Measurements from ENCODE around the gene ARRB1. TPM values are rescaled to one million over a fixed set of nuclear protein-coding genes. Genes with fewer than 3 reads are reported as not detected.

Gene ARRB1
- total and polyA plus RNA-seq, 10 of the 15 experiments (the other 5 are each of a cell fraction or from before 2014, with no cell fraction given): 0.39 to 12.9 (median 1.7) TPM

DNA sequence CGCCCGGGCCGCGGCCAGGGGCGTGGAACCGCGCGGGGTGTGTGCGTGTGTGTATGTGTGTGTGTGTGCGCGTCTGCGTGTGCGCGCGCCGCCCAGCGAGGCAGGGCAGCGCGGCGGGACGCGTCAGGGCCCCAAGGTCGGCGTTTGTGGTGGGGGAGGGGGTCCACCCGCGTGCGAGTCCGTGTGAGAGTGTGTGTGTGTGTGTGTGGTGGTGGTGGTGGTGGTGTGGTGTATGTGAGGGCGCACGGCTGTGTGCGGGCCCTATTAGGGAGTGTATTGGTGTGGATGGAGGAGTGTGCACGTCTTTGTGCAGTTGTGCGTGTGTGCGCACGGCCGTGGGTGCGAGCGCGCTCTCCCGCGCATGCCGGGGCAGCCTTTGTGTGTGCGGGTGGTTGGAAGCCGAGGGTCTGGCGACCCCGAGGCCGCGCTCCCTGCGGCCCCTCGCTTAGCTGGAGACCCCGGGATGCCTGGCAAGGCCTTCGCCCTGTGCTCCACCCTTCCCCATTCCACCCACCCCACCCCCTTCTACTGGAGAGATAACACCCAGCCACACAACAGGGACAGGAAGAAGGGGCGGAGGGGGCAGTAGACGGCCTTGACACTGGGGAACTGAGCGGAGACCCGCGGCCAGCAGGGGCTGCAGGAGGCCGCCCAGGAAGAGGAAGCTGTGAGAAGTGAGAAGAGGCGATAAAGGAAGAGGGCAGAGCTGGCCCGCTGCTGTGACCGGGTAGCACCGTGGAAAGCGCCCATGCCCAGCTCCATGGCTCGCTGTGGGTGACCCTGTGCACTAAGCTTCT, 528 bp upstream of the ARRB1 start (continued):
- TF ChIP-seq TCF12 (IDR thresholded peaks at IDR 0.05; ENCODE audit: low read depth, low read length): 0 out of 2 replicates have a peak, but pooled peaks have one; percentile 5
- TF ChIP-seq, protein P1, sequence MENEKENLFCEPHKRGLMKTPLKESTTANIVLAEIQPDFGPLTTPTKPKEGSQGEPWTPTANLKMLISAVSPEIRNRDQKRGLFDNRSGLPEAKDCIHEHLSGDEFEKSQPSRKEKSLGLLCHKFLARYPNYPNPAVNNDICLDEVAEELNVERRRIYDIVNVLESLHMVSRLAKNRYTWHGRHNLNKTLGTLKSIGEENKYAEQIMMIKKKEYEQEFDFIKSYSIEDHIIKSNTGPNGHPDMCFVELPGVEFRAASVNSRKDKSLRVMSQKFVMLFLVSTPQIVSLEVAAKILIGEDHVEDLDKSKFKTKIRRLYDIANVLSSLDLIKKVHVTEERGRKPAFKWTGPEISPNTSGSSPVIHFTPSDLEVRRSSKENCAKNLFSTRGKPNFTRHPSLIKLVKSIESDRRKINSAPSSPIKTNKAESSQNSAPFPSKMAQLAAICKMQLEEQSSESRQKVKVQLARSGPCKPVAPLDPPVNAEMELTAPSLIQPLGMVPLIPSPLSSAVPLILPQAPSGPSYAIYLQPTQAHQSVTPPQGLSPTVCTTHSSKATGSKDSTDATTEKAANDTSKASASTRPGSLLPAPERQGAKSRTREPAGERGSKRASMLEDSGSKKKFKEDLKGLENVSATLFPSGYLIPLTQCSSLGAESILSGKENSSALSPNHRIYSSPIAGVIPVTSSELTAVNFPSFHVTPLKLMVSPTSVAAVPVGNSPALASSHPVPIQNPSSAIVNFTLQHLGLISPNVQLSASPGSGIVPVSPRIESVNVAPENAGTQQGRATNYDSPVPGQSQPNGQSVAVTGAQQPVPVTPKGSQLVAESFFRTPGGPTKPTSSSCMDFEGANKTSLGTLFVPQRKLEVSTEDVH (IDR thresholded peaks at IDR 0.05; ENCODE audit: low read depth, partially characterized antibody): no peak
- TF ChIP-seq HDGF (IDR thresholded peaks at IDR 0.05): peak; percentile 91
- TF ChIP-seq, protein P2, sequence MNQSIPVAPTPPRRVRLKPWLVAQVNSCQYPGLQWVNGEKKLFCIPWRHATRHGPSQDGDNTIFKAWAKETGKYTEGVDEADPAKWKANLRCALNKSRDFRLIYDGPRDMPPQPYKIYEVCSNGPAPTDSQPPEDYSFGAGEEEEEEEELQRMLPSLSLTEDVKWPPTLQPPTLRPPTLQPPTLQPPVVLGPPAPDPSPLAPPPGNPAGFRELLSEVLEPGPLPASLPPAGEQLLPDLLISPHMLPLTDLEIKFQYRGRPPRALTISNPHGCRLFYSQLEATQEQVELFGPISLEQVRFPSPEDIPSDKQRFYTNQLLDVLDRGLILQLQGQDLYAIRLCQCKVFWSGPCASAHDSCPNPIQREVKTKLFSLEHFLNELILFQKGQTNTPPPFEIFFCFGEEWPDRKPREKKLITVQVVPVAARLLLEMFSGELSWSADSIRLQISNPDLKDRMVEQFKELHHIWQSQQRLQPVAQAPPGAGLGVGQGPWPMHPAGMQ (IDR thresholded peaks at IDR 0.05; ENCODE audit: borderline replicate concordance): peak; percentile 32; the same call in 1 of the 2 replicates
- peak; percentile 59 for TF ChIP-seq NR2F1 (conservative IDR thresholded peaks at IDR 0.05)
- TF ChIP-seq DPF2 (IDR thresholded peaks at IDR 0.05): peak; percentile 16
- TF ChIP-seq, protein P3, sequence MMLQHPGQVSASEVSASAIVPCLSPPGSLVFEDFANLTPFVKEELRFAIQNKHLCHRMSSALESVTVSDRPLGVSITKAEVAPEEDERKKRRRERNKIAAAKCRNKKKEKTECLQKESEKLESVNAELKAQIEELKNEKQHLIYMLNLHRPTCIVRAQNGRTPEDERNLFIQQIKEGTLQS (IDR thresholded peaks at IDR 0.05; ENCODE audit: borderline replicate concordance, extremely low read depth, low read depth, low read length): no peak
- TF ChIP-seq RB1 (IDR thresholded peaks at IDR 0.05; ENCODE audit: borderline replicate concordance): peak; percentile 51; the same call in 1 of the 2 replicates
- TF ChIP-seq PAX5 (IDR thresholded peaks at IDR 0.05; ENCODE audit: borderline replicate concordance, low read depth, low read length): 0 out of 2 replicates have a peak, but pooled peaks have one; percentile 7
- TF ChIP-seq, protein P4, sequence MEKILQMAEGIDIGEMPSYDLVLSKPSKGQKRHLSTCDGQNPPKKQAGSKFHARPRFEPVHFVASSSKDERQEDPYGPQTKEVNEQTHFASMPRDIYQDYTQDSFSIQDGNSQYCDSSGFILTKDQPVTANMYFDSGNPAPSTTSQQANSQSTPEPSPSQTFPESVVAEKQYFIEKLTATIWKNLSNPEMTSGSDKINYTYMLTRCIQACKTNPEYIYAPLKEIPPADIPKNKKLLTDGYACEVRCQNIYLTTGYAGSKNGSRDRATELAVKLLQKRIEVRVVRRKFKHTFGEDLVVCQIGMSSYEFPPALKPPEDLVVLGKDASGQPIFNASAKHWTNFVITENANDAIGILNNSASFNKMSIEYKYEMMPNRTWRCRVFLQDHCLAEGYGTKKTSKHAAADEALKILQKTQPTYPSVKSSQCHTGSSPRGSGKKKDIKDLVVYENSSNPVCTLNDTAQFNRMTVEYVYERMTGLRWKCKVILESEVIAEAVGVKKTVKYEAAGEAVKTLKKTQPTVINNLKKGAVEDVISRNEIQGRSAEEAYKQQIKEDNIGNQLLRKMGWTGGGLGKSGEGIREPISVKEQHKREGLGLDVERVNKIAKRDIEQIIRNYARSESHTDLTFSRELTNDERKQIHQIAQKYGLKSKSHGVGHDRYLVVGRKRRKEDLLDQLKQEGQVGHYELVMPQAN (conservative IDR thresholded peaks at IDR 0.05): peak; percentile 34; the same call in 1 of the 2 replicates
- TF ChIP-seq, protein P5, sequence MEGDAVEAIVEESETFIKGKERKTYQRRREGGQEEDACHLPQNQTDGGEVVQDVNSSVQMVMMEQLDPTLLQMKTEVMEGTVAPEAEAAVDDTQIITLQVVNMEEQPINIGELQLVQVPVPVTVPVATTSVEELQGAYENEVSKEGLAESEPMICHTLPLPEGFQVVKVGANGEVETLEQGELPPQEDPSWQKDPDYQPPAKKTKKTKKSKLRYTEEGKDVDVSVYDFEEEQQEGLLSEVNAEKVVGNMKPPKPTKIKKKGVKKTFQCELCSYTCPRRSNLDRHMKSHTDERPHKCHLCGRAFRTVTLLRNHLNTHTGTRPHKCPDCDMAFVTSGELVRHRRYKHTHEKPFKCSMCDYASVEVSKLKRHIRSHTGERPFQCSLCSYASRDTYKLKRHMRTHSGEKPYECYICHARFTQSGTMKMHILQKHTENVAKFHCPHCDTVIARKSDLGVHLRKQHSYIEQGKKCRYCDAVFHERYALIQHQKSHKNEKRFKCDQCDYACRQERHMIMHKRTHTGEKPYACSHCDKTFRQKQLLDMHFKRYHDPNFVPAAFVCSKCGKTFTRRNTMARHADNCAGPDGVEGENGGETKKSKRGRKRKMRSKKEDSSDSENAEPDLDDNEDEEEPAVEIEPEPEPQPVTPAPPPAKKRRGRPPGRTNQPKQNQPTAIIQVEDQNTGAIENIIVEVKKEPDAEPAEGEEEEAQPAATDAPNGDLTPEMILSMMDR (IDR thresholded peaks at IDR 0.05 in 2 of 3, conservative IDR thresholded peaks at IDR 0.05 in 1 of 3; ENCODE audit: control insufficient read depth in 2 of 3, extremely low read depth in 1 of 3, insufficient read depth in 1 of 3, low read depth in 3 of 3, low read length in 3 of 3): 0 out of 6 replicates have a peak, but pooled peaks of 1 of the 3 experiments have one; percentile 5
- TF ChIP-seq, protein P6, sequence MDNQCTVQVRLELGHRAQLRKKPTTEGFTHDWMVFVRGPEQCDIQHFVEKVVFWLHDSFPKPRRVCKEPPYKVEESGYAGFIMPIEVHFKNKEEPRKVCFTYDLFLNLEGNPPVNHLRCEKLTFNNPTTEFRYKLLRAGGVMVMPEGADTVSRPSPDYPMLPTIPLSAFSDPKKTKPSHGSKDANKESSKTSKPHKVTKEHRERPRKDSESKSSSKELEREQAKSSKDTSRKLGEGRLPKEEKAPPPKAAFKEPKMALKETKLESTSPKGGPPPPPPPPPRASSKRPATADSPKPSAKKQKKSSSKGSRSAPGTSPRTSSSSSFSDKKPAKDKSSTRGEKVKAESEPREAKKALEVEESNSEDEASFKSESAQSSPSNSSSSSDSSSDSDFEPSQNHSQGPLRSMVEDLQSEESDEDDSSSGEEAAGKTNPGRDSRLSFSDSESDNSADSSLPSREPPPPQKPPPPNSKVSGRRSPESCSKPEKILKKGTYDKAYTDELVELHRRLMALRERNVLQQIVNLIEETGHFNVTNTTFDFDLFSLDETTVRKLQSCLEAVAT (IDR thresholded peaks at IDR 0.05): peak; percentile 56; the same call in 1 of the 2 replicates
- TF ChIP-seq, protein P7, sequence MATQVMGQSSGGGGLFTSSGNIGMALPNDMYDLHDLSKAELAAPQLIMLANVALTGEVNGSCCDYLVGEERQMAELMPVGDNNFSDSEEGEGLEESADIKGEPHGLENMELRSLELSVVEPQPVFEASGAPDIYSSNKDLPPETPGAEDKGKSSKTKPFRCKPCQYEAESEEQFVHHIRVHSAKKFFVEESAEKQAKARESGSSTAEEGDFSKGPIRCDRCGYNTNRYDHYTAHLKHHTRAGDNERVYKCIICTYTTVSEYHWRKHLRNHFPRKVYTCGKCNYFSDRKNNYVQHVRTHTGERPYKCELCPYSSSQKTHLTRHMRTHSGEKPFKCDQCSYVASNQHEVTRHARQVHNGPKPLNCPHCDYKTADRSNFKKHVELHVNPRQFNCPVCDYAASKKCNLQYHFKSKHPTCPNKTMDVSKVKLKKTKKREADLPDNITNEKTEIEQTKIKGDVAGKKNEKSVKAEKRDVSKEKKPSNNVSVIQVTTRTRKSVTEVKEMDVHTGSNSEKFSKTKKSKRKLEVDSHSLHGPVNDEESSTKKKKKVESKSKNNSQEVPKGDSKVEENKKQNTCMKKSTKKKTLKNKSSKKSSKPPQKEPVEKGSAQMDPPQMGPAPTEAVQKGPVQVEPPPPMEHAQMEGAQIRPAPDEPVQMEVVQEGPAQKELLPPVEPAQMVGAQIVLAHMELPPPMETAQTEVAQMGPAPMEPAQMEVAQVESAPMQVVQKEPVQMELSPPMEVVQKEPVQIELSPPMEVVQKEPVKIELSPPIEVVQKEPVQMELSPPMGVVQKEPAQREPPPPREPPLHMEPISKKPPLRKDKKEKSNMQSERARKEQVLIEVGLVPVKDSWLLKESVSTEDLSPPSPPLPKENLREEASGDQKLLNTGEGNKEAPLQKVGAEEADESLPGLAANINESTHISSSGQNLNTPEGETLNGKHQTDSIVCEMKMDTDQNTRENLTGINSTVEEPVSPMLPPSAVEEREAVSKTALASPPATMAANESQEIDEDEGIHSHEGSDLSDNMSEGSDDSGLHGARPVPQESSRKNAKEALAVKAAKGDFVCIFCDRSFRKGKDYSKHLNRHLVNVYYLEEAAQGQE (IDR thresholded peaks at IDR 0.05; ENCODE audit: low read depth, low read length): peak; percentile 58; the same call in 1 of the 2 replicates

Data from GM12878 (cell line).